HepG2 (cell line): ENCODE results near the gene S100A4. TPM values are rescaled to one million over a fixed set of nuclear protein-coding genes. Genes with fewer than 3 reads are reported as not detected.

Experiments
- ATAC-seq: fragments of 200-7000 bp; cut with Tn5 transposase; 3 replicates; pipeline ENCODE4 v1.9.1; 2020; ENCODE audit warnings: mild to moderate bottlenecking, moderate library complexity
- BruUV-seq: library from RNA; stranded (reverse); fragments of 400-500 nt; replicated peaks from 2 replicates; lab custom pipeline; 2021; lab: Mats Ljungman, UMichigan
- CTCF ChIA-PET: fragments of 300-600 bp; formaldehyde crosslinking; extraction: SDS; loops from one replicate; lab custom pipeline; 2021; ENCODE audit warnings: low total read pairs, inconsistent platforms, low intra/inter-chr PET ratio; lab: Yijun Ruan, JAX
- POLR2A ChIA-PET: fragments of 350-600 bp; sonication (Branson Sonifier 250); formaldehyde crosslinking; loops from one replicate; lab custom pipeline; 2020; ENCODE audit warnings: antibody characterized with exemption, inconsistent platforms; lab: Yijun Ruan, JAX
- DNase-seq: peaks from one replicate; pipeline ENCODE4 v3.0.0-alpha.2; 2015; ENCODE audit warnings: low spot score
- FAIRE-seq: peaks from 3 replicates; lab custom pipeline; 2011; peaks lifted over from hg19 to GRCh38; lab: Jason Lieb, UNC
- H2AFZ ChIP-seq: one replicate; pipeline ENCODE4 v1.6.1; 2011; ENCODE audit warnings: low read length, inconsistent platforms
- H3K27ac ChIP-seq: fragments of 300-600 bp; 3 replicates; pipeline ENCODE4 v1.8.0; 2011; ENCODE audit warnings: mixed run types, mild to moderate bottlenecking, mixed read lengths, low read length, inconsistent platforms; ENCODE audit not compliant: insufficient read depth; ENCODE audit errors: extremely low read length
- H3K27me3 ChIP-seq, 2 experiments: fragments of 200-600 bp in 1 of 2; 2 replicates in 1 of 2; 3 replicates in 1 of 2; pipeline versions ENCODE4 v1.6.0 to v1.8.0; 2011; ENCODE audit warnings: low read length in 2 of 2, mild to moderate bottlenecking in 2 of 2, moderate library complexity in 2 of 2, inconsistent platforms in 1 of 2; ENCODE audit not compliant: insufficient read depth in 2 of 2, control insufficient read depth in 1 of 2
- H3K36me3 ChIP-seq, 2 experiments: fragments of 200-600 bp in 1 of 2; replicated peaks in 1 of 2; 2 replicates in 1 of 2; 3 replicates in 1 of 2; pipeline versions ENCODE4 v1.5.1 to v1.8.0; 2011; ENCODE audit warnings: low read length in 2 of 2, inconsistent platforms in 1 of 2; ENCODE audit not compliant: insufficient read depth in 2 of 2, control insufficient read depth in 1 of 2
- H3K4me1 ChIP-seq: 2 replicates; pipeline ENCODE4 v1.5.1; 2012; ENCODE audit warnings: low read length, inconsistent platforms; ENCODE audit not compliant: insufficient read depth
- H3K4me2 ChIP-seq: 2 replicates; pipeline ENCODE4 v1.6.0; 2011; ENCODE audit warnings: low read depth, low read length, inconsistent platforms
- H3K4me3 ChIP-seq, 3 experiments: fragments of 200-600 bp in 1 of 3; sonication (generic), shearing (Covaris generic) in 1 of 3; replicated peaks in 1 of 3; 2 replicates each; pipeline ENCODE4 v1.5.1; 2011 to 2016; ENCODE audit warnings: low read length in 3 of 3, inconsistent platforms in 2 of 3, low read depth in 2 of 3, mild to moderate bottlenecking in 2 of 3, control low read depth in 1 of 3, mixed read lengths in 1 of 3; ENCODE audit not compliant: insufficient read depth in 1 of 3
- H3K79me2 ChIP-seq: one replicate; pipeline ENCODE4 v1.6.1; 2011; ENCODE audit warnings: low read length, inconsistent platforms; ENCODE audit not compliant: insufficient read depth
- H3K9ac ChIP-seq: 2 replicates; pipeline ENCODE4 v1.6.0; 2011; ENCODE audit warnings: mild to moderate bottlenecking, low read depth, low read length, inconsistent platforms; ENCODE audit not compliant: insufficient read depth
- H3K9me3 ChIP-seq: 2 replicates; pipeline ENCODE4 v1.5.1; 2012; ENCODE audit warnings: mild to moderate bottlenecking, low read length
- H4K20me1 ChIP-seq: 2 replicates; pipeline ENCODE4 v1.6.0; 2011; ENCODE audit warnings: inconsistent platforms, mild to moderate bottlenecking, low read length, moderate library complexity; ENCODE audit not compliant: insufficient read depth
- ADNP ChIP-seq: sonication (generic); formaldehyde crosslinking; IDR thresholded peaks from 2 replicates; pipeline ENCODE4 v1.4.0; 2020; ENCODE audit warnings: missing genetic modification reagents
- BRCA1 ChIP-seq: sonication (generic); formaldehyde crosslinking; IDR thresholded peaks from 2 replicates; pipeline ENCODE4 v1.4.0; 2020; ENCODE audit warnings: missing genetic modification reagents
- EEA1 ChIP-seq: sonication (generic); formaldehyde crosslinking; IDR thresholded peaks from 2 replicates; pipeline ENCODE4 v1.5.1; 2020; ENCODE audit warnings: mild to moderate bottlenecking, missing genetic modification reagents, borderline replicate concordance
- KDM6A ChIP-seq: IDR thresholded peaks from 2 replicates; pipeline ENCODE4 v1.6.1; 2016; ENCODE audit warnings: low read depth
- KLF9 ChIP-seq: IDR thresholded peaks from 2 replicates; pipeline ENCODE4 v1.6.1; 2016; ENCODE audit warnings: low read depth
- MZF1 ChIP-seq: sonication (generic); formaldehyde crosslinking; IDR thresholded peaks from 2 replicates; pipeline ENCODE4 v1.8.1; 2023; ENCODE audit warnings: mild to moderate bottlenecking, missing genetic modification reagents, borderline replicate concordance
- NR3C1 ChIP-seq: sonication (generic); formaldehyde crosslinking; IDR thresholded peaks from 2 replicates; pipeline ENCODE4 v1.4.0; 2020; ENCODE audit warnings: missing genetic modification reagents
- SALL2 ChIP-seq: sonication (generic); formaldehyde crosslinking; IDR thresholded peaks from 2 replicates; pipeline ENCODE4 v1.8.1; 2023; ENCODE audit warnings: mild to moderate bottlenecking, missing genetic modification reagents, inconsistent platforms
- SRSF1 ChIP-seq: fragments of 200-400 bp; formaldehyde crosslinking; optimal IDR thresholded peaks from 2 replicates; pipeline ENCODE3; 2017; ENCODE audit warnings: mild to moderate bottlenecking, low read depth, low read length, moderate library complexity
- TSC22D2 ChIP-seq: sonication (generic); formaldehyde crosslinking; IDR thresholded peaks from 2 replicates; pipeline ENCODE4 v1.5.1; 2020; ENCODE audit warnings: missing genetic modification reagents, mild to moderate bottlenecking, borderline replicate concordance
- ZNF10 ChIP-seq: sonication (generic); formaldehyde crosslinking; IDR thresholded peaks from 2 replicates; pipeline ENCODE4 v1.4.0; 2020; ENCODE audit warnings: mild to moderate bottlenecking, low read depth, missing genetic modification reagents, borderline replicate concordance
- ZNF232 ChIP-seq: sonication (generic); formaldehyde crosslinking; IDR thresholded peaks from 2 replicates; pipeline ENCODE4 v1.4.0; 2020; ENCODE audit warnings: missing genetic modification reagents, borderline replicate concordance
- ZNF24 ChIP-seq: fragments of 450-650 bp; IDR thresholded peaks from 2 replicates; pipeline ENCODE4 v1.6.1; 2017; ENCODE audit warnings: antibody characterized with exemption, mild to moderate bottlenecking
- ZNF678 ChIP-seq: sonication (generic); formaldehyde crosslinking; IDR thresholded peaks from 2 replicates; pipeline ENCODE4 v1.4.0; 2020; ENCODE audit warnings: mild to moderate bottlenecking, missing genetic modification reagents
- ZSCAN29 ChIP-seq: sonication (generic); formaldehyde crosslinking; conservative IDR thresholded peaks from 2 replicates; pipeline ENCODE4 v1.4.0; 2020; ENCODE audit warnings: mild to moderate bottlenecking, missing genetic modification reagents
- WGBS: methylation state at CpG from one replicate; pipeline ENCODE4 v1.1.6; 2017; ENCODE audit warnings: low lambda C conversion rate; 5-methylcytosine and 5-hydroxymethylcytosine counted together
- in situ Hi-C: cut with HindIII; loops from 2 replicates; pipeline ENCODE4 v1.10.0; 2017; ENCODE audit warnings: low pct_unique_long_range_greater_than_20kb; ENCODE audit not compliant: extremely low pct_ligation_motif_present
- intact Hi-C: fragments of 100-400 bp; cut with micrococcal nuclease; formaldehyde crosslinking; loops from one replicate; pipeline ENCODE4 v1.10.0; 2022; ENCODE audit not compliant: unreplicated experiment
- polyA plus RNA-seq, 8 experiments: library from polyadenylated mRNA; depleted of rRNA in 3 of 8; stranded (reverse) in 7 of 8; unstranded in 1 of 8; fragments of >200 nt; fragmentation: Illumina TruSeq in 4 of 8; extraction: Trizol in 4 of 8; gene quantifications; 2 replicates each; pipeline versions ENCODE4 v1.2.1 to v1.2.3, GENCODE V29; 2011 to 2016; ENCODE audit warnings: low read depth in 4 of 8, missing spikeins in 1 of 8, mixed read lengths in 1 of 8; ENCODE audit not compliant: insufficient read depth in 1 of 8
- total RNA-seq, 5 experiments: library from RNA; depleted of rRNA; stranded (reverse); fragments of >200 nt; fragmentation: Illumina TruSeq; extraction: Trizol; gene quantifications; 2 replicates each; pipeline ENCODE4 v1.2.3, GENCODE V29; 2016; ENCODE audit warnings: low read depth in 1 of 5
- TF ChIP-seq, protein P1 (sequence below): sonication (generic); formaldehyde crosslinking; IDR thresholded peaks from 2 replicates; pipeline ENCODE4 v1.5.1; 2020; ENCODE audit warnings: missing genetic modification reagents, mild to moderate bottlenecking, borderline replicate concordance
- TF ChIP-seq, protein P2 (sequence below): fragments of 450-650 bp; IDR thresholded peaks from 2 replicates; pipeline ENCODE4 v1.6.1; 2016
- TF ChIP-seq, protein P3 (sequence below): sonication (generic); formaldehyde crosslinking; IDR thresholded peaks from 2 replicates; pipeline ENCODE4 v1.5.0; 2020; ENCODE audit warnings: missing genetic modification reagents

Gene S100A4
- total and polyA plus RNA-seq, 2 of the 13 experiments (the other 11 are each of a cell fraction or from before 2014, with no cell fraction given) = 12.9 to 20.2 TPM

DNA sequence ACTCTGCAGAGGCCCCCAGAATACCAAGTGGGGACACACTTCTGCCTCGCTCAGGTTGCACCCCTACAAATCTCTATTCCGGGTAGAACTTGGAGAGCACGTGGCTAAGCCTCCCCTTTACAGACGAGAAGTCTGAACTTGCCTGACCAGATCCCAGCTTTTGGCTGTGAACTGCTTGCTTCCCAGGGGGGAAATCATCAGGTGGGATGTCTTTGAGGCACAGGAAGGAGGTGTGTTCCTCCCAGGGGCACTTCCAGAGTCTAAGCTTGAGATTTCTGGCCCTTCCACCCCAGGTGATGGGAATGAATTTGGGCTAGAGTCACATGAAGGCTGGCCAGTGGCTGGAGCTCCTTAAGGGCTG, 4.8 kb upstream of the S100A4 start (continued):
- TF ChIP-seq, protein P1, sequence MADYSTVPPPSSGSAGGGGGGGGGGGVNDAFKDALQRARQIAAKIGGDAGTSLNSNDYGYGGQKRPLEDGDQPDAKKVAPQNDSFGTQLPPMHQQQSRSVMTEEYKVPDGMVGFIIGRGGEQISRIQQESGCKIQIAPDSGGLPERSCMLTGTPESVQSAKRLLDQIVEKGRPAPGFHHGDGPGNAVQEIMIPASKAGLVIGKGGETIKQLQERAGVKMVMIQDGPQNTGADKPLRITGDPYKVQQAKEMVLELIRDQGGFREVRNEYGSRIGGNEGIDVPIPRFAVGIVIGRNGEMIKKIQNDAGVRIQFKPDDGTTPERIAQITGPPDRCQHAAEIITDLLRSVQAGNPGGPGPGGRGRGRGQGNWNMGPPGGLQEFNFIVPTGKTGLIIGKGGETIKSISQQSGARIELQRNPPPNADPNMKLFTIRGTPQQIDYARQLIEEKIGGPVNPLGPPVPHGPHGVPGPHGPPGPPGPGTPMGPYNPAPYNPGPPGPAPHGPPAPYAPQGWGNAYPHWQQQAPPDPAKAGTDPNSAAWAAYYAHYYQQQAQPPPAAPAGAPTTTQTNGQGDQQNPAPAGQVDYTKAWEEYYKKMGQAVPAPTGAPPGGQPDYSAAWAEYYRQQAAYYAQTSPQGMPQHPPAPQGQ (CRISPR knock-in tag) = no peak
- TF ChIP-seq, protein P2, sequence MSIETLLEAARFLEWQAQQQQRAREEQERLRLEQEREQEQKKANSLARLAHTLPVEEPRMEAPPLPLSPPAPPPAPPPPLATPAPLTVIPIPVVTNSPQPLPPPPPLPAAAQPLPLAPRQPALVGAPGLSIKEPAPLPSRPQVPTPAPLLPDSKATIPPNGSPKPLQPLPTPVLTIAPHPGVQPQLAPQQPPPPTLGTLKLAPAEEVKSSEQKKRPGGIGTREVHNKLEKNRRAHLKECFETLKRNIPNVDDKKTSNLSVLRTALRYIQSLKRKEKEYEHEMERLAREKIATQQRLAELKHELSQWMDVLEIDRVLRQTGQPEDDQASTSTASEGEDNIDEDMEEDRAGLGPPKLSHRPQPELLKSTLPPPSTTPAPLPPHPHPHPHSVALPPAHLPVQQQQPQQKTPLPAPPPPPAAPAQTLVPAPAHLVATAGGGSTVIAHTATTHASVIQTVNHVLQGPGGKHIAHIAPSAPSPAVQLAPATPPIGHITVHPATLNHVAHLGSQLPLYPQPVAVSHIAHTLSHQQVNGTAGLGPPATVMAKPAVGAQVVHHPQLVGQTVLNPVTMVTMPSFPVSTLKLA = no peak
- no peak for TF ChIP-seq ZNF232 (CRISPR knock-in tag)
- TF ChIP-seq, protein P3, sequence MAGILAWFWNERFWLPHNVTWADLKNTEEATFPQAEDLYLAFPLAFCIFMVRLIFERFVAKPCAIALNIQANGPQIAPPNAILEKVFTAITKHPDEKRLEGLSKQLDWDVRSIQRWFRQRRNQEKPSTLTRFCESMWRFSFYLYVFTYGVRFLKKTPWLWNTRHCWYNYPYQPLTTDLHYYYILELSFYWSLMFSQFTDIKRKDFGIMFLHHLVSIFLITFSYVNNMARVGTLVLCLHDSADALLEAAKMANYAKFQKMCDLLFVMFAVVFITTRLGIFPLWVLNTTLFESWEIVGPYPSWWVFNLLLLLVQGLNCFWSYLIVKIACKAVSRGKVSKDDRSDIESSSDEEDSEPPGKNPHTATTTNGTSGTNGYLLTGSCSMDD (CRISPR knock-in tag) = no peak

DNA sequence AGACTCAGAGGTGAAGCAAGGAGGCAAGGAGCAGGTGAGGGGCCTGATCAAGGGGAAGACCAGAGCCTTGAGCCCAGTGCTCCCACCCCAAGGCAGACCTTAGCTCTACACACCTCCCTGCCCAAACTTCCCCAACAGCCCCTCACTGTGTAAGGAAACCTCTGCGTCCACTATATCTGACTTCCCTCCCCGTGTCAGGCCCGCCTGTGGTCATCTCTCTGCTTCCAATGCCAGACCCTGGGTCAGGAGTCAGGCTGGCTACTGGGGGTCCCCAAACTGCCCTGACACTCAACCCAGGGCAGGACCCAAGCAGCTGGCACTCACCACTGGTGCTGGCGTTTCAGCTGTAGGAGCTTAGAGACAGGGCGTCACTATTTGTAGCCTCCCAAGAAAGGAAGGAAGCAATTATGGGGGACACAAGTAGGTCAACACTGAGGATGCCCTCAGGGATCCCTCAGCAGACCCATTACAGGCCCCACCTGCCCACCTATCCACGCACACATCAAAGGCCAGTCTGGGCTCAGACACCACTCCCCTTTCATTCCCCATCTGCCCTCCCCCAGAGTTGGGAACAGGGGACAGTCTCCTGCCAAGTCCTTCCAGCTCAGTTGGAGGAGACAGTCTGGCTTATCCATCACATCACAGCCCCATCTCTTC, 4.3 kb upstream of the S100A4 start:
- in situ Hi-C loops = no loop called here
- WGBS = 65% methylated on average over 5 of the region's 6 CpGs
- ChIA-PET CTCF (no interaction called here), POLR2A (interaction anchor here (2.2 kb wide), 1 partner anchor 17 kb away, joined by 10 read pairs; no protein-coding TSS in a partner anchor)
- ATAC-seq = no peak
- DNase-seq = no peak
- no peaks in the 10 kb centered on the region for H3K9me3 ChIP-seq
- no peak overlapping the region for H2AFZ ChIP-seq
- H4K20me1 ChIP-seq = no peaks in the 10 kb centered on the region
- no peak for FAIRE-seq
- no peak overlapping the region for H3K4me3 ChIP-seq
- no peaks in the 10 kb centered on the region for H3K36me3 ChIP-seq
- H3K9ac ChIP-seq = no peak overlapping the region
- no peak overlapping the region for H3K27ac ChIP-seq
- no peaks in the 10 kb centered on the region for H3K79me2 ChIP-seq
- intact Hi-C loops = no loop called here
- H3K4me2 ChIP-seq = no peak overlapping the region; the same call in 1 of the 2 replicates
- no TSS peak for BruUV-seq
- peaks cover 3 to 24% of the 10 kb centered on the region in 2 experiments; a peak in 3 of 5 replicates for H3K27me3 ChIP-seq
- peaks cover 81% of the 10 kb centered on the region for H3K4me1 ChIP-seq
- TF ChIP-seq ZNF10 (CRISPR knock-in tag) (no peak), KLF9 (no peak), ZNF678 (CRISPR knock-in tag) (no peak), MZF1 (CRISPR knock-in tag) (no peak), ZSCAN29 (CRISPR knock-in tag) (no peak), TSC22D2 (CRISPR knock-in tag) (no peak), EEA1 (CRISPR knock-in tag) (no peak), ZNF24 (no peak), ADNP (CRISPR knock-in tag) (no peak), SALL2 (CRISPR knock-in tag) (no peak), SRSF1 (no peak), NR3C1 (no peak), KDM6A (CRISPR knock-in tag) (no peak), BRCA1 (CRISPR knock-in tag) (no peak)
